Measurements from ENCODE around the gene PPP1R3G. TPM values are rescaled to one million over a fixed set of nuclear protein-coding genes. Genes with fewer than 3 reads are reported as not detected.

PPP1R3G gene
- total and polyA plus RNA-seq, 8 donors, result 0.17 to 1.4 (median 1.0) TPM

GRCh38 chr6:5053038-5053437 lies 32.1 kb upstream of the PPP1R3G start:
- H3K36me3 ChIP-seq, result no peaks in the 10 kb centered on the region
- intact Hi-C loops (cut with DNase I), result no loop called here
- ATAC-seq (no peak), DNase-seq (no peak)
- no peaks in the 10 kb centered on the region for H3K27me3 ChIP-seq
- no peak for TF ChIP-seq CTCF (IDR thresholded peaks at IDR 0.05)
- H3K9me3 ChIP-seq, result peaks cover 0 to 23% of the 10 kb centered on the region in 2 donors
- no peak overlapping the region for H3K4me3 ChIP-seq
- no peaks in the 10 kb centered on the region for H3K4me1 ChIP-seq
- no peak overlapping the region for H3K27ac ChIP-seq

- no peak for TF ChIP-seq CTCF (IDR thresholded peaks at IDR 0.05)
- Histone ChIP-seq H3K4me1 (no peaks in the 10 kb centered on the region), H3K27me3 (no peaks in the 10 kb centered on the region), H3K27ac (no peak overlapping the region), H3K9me3 (peaks cover 0 to 23% of the 10 kb centered on the region in 2 donors), H3K4me3 (no peak overlapping the region), H3K36me3 (no peaks in the 10 kb centered on the region)
- intact Hi-C loops (cut with DNase I), result no loop called here
- ATAC-seq, result no peak
- no peak for DNase-seq
Measured at GRCh38 chr6:5053864-5054244, 31.3 kb upstream of the PPP1R3G start.

- intact Hi-C loops (cut with DNase I), result no loop called here
- no peak for TF ChIP-seq CTCF (IDR thresholded peaks at IDR 0.05)
- H3K9me3 ChIP-seq, result peaks cover 0 to 23% of the 10 kb centered on the region in 2 donors
- H3K27ac ChIP-seq, result no peak overlapping the region
- no peak for ATAC-seq
- H3K36me3 ChIP-seq, result no peaks in the 10 kb centered on the region
- no peaks in the 10 kb centered on the region for H3K27me3 ChIP-seq
- no peak overlapping the region for H3K4me3 ChIP-seq
- no peak for DNase-seq
- H3K4me1 ChIP-seq, result no peaks in the 10 kb centered on the region
Measured at GRCh38 chr6:5054245-5054873, 30.8 kb upstream of the PPP1R3G start.

GRCh38 chr6:5055118-5055517 lies 30.0 kb upstream of the PPP1R3G start:
- Histone ChIP-seq H3K4me1 (no peaks in the 10 kb centered on the region), H3K36me3 (no peaks in the 10 kb centered on the region), H3K4me3 (no peak overlapping the region), H3K27me3 (no peaks in the 10 kb centered on the region), H3K27ac (no peak overlapping the region), H3K9me3 (peaks cover 0 to 19% of the 10 kb centered on the region in 2 donors)
- DNase-seq (no peak), ATAC-seq (no peak)
- TF ChIP-seq CTCF (IDR thresholded peaks at IDR 0.05), result no peak
- intact Hi-C loops (cut with DNase I), result no loop called here

GRCh38 chr6:5058254-5058653 lies 26.9 kb upstream of the PPP1R3G start:
- intact Hi-C loops (cut with DNase I), result no loop called here
- no peak for TF ChIP-seq CTCF (IDR thresholded peaks at IDR 0.05)
- DNase-seq (no peak), ATAC-seq (no peak)
- Histone ChIP-seq H3K4me1 (no peaks in the 10 kb centered on the region), H3K27ac (no peak overlapping the region), H3K9me3 (no peaks in the 10 kb centered on the region), H3K4me3 (no peak overlapping the region), H3K27me3 (no peaks in the 10 kb centered on the region), H3K36me3 (no peaks in the 10 kb centered on the region)

All from left lung (tissue), 10 donors.